ENCODE measurements around the gene MBD5.

MBD5 gene

GRCh38 chr2:148317598-148317997, 296.7 kb downstream of the MBD5 start:
- DNase-seq: no peak

- DNase-seq: peak; percentile 71
Measured at GRCh38 chr2:148338541-148338940, 317.6 kb downstream of the MBD5 start.

DNA sequence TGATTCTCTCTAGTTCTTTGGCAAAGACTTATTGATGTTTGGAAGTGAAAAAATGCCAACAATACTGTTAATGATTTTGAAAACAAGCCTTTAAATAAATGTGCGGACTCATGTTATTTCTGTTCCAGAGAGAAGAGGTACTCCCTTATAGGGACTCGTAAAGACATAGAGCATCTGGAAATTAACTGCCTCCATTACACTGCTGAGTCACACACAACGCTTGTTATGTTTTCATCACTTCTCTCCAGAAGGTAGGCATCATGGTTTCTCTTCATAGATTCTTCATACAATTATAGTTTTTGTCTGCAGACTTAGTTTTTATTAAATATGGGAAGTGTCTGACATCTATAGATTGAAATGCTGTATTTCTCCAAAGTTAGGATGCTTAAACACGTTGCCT, 321.2 kb downstream of the MBD5 start:
- DNase-seq: peak; percentile 25

- no peak for DNase-seq
Measured at GRCh38 chr2:148350199-148350598, 329.3 kb downstream of the MBD5 start.

GRCh38 chr2:148351437-148352143, 330.7 kb downstream of the MBD5 start:
- DNase-seq: no peak

DNA sequence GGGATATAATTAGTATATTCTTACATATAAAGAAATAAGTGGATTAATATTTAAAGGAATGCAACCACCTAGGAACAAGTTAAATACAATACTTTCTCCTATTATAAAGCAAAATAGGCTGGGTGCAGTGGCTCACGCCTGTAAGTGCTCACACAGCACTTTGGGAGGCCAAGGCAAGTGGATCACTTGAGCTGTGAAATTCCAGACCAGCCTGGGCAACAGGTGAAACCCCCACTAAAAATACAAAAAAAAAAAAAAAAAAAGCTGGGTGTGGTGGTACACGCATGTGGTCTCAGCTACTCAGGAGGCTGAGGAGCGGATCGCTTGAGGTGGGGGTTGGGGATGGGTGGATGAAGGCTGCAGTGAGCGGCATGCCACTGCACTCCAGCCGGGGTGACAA, 337.5 kb downstream of the MBD5 start:
- DNase-seq: no peak

GRCh38 chr2:148360662-148361061, 339.8 kb downstream of the MBD5 start:
- no peak for DNase-seq

DNA sequence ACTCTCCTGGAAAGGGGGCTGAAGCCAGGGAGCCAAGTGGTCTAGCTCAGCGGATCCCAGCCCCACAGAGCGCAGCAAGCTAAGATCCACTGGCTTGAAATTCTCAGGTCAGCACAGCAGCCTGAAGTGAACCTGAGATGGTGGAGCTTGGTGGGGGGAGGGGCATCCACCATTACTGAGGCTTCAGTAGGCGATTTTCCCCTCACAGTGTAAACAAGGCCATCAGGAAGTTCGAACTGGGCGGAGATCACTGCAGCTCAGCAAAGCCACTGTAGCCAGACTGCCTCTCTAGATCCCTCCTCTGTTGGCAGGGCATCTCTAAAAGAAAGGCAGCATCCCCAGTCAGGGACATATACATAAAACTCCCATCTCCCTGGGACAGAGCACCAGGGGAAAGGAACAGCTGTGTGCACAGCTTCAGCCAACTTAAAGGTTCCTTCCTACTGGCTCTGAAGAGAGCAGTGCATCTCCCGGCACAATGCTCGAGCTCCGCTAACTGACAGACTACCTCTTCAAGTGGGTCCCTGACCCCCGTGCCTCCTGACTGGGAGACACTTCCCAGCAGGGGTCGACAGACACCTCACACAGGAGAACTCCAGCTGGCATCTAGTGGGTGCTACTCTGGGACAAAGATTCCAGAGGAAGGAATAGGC, 341.4 kb downstream of the MBD5 start:
- no peak for DNase-seq

DNA sequence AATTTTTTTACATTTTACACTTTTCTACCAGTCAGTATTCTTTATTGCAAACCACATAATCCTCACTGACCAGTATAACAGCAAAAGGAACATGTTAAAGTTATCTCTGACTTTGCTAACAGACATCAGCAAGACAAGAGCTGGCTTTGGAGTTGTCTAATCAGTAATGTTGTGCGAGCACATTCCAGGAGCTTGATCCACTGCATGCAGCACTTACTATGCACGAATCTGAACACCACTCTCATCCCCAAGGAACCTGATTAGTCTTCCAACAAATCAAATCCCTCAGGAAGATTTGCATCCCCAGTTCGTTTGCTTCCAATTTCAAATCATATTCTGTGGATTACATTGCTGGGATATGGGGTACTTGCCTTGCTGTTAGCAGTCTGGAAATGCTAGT, 354.3 kb downstream of the MBD5 start:
- DNase-seq: no peak

DNA sequence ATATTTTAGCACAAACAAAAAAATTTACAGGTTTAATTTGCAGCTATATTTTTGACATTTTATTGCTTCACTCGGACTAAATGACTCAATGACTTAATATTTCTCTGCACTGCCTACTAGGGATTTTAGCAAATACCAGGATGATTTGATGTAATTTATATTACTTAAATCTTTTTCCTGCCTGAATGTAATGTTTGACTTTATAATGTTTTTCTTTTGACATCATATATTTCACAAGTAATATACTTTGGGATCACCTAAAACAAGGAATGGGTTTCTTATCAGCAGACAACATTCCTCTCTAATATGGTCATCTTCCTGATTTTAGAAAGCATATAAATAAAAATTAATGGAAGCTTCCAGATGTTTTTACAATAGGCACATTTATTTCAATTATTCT, 370.4 kb downstream of the MBD5 start:
- DNase-seq: peak; percentile 44

DNA sequence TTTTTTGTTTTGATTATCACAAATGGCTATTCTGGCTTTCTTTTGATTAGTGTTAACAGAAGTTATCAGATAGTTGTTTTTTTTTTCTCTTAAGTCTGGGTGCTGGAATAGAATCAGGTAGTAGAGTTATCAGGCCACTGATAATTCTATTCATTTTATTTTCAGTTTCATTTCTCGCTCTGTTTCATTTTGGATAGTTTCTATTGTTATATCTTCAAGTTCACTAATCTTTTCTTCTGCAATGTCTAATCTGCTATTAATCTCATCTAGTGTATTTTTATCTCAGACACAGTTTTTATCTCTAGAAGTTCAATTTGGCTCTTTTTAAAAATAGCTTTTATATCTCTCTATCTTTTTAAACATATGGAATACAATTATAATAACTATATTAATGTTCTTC, 381.9 kb downstream of the MBD5 start:
- DNase-seq: no peak

DNA sequence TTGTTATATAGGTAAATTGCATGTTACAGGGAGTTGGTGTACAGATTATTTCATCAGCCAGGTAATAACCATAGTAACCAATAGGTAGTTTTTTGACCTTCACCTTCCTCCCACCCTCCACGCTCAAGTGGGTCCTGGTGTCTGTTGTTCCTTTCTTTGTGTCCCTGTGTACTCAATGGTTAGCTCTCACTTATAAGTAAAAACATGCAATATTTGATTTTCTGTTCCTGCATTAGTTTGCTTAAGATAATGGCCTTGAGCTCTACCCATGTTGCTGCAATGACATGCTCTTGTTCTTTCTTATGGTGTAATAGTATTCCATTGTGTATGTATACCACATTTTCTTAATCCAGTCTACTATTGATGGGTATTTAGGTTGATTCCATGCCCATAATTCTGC, 390.0 kb downstream of the MBD5 start:
- no peak for DNase-seq

DNA sequence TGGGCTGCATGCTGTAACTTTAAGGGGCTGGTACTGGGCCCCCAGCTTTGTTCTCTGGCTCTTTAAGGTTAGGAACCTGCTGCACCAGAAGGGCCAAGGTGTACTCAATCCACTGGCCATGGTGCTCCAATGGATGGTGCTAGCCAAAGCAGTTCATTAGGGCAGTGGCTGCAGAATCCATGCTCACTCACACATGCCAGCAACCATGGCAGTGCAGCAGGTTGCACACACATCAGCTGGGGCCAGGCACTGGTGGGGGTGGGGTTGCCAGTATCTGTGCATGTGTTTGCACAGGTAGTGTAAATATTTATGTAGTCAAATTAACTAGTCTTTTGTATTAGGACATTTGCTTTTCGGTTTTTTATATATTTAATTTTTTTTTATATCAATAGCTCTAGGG, 395.4 kb downstream of the MBD5 start:
- no peak for DNase-seq

- no peak for DNase-seq
Measured at GRCh38 chr2:148430101-148430500, 409.2 kb downstream of the MBD5 start.

DNA sequence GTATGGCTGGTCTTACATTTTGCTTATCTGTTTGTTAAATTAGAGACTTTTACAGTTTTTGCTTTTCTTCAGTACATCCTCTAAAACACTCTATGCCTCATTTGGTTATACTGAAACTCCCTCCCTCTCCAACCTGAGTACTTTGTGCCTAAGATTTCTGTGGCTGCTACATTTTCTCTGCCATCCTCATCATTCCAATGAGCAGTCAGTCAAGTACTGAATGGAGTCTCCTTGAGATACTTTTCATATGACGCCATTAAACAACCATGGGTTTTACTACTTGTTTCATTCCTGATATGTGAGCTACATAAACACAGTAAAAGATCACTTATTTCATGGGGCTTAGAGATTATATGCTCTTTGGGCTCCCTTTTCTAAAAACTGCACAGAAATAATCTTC, 427.0 kb downstream of the MBD5 start:
- DNase-seq: no peak

GRCh38 chr2:148450531-148450930, 429.6 kb downstream of the MBD5 start:
- no peak for DNase-seq

DNA sequence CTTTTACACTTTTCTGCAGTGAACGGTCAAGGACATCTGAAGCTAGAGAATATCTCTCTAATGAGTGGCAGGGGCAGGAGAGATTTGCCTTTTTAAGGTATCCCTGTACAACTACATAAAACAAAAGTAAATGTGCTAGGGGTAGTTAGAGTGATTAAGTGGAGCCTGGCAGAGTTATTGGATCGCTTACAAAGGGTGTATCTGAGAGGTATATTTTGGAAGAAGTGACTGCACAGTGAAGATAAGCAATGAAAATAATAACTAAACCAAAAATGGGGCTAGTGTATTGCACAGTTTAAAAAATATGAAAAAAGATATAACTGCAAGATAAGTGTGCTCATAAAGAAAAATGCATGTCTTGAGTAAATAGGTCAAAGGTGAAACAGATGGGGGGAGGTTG, 430.2 kb downstream of the MBD5 start:
- no peak for DNase-seq

DNA sequence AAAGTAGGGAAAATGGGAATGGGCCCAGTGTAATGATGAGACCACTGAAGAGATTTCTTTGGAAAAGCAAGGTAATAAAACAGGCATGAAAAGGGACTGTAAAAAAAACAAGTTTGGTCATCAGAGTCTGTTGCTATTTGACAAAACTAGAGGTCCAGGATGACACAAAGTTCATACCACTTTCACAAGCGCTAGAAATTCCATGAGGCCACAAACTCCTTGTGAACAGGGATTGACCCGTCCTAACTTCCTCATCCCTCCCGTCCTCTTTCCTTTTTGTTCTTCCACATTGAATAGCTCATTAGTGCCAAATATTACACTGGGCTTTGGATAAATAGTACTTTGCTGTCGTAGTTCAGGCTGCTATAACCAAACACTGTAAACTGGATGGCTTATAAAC, 434.9 kb downstream of the MBD5 start:
- DNase-seq: no peak

GRCh38 chr2:148458171-148458570, 437.3 kb downstream of the MBD5 start:
- DNase-seq: no peak

- peak; percentile 24 for DNase-seq
Measured at GRCh38 chr2:148459377-148459778, 438.5 kb downstream of the MBD5 start.

DNA sequence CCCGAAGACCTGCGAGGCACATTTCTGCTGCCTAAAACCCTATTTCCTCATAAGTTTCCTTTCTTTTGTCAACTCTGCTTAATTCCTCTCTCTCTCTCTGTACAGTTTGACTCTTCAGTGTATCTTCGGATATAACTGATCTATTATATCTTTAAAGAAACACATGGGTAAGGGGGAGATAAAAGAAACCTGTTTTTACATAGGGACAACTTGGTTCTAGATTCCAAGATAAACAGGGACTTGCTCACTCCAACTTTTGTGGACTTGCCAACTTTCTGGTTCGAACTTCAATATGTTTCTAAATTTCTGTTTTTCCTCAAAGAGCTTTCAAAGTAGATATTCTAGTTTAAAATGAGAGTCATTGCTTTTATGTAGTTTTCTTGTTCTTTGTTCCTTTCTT, 441.0 kb downstream of the MBD5 start:
- no peak for DNase-seq

DNA sequence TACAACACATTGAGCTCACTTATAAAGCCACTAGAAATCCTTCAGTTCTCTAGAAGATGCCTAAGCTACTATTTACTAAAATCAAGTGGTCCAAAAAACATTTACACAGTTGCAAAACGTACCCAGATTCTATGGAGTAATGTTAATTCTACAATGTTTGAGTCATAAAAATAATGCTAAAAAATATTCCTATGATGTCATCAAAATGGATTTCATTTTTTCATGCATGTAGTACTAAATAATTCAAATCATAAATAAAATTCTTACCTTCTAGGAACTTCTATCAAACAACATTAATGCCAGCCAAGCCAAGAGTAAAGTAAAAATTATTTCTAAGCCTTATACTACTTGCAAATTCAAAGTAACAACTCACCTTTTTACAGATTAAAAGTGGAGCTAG, 454.7 kb downstream of the MBD5 start:
- no peak for DNase-seq

GRCh38 chr2:148479398-148479797, 458.5 kb downstream of the MBD5 start:
- no peak for DNase-seq

DNA sequence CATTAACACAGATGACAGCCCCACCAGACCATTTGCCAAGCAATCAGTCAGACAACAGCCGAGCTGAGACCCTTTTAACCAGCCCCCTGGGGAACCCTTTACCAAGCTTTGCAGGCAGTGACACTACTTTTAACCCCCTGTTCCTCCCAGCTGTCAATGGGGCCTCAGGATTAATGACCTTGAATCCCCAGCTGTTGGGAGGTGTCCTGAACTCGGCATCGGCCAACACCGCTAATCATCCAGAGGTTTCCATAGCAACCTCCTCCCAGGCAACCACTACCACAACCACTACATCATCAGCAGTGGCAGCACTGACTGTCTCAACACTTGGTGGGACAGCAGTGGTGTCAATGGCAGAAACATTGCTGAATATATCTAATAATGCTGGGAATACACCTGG, 462.8 kb downstream of the MBD5 start:
- DNase-seq: peak; percentile 3

DNA sequence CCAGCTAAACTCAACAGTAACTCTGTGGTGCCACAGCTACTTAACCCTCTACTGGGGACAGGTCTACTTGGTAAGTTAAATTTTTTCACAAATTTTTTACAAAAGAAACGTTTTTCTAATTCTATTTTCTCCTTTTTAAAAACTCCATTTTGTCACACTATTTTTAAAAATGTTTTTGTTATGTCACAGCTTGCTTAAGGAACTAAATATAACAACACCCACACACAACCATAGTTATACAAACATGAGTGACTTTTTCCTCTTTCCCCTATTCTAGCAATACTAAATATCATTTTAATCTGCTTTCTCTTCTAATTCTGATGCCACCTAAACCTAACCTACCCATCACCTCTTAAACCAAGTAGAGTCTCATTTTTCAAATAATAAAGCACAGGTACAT, 463.2 kb downstream of the MBD5 start:
- no peak for DNase-seq

All from fibroblast of upper back skin (primary cell).